Ishikawa (cell line): ENCODE results near the gene CPED1.

Experiments
- CEBPB ChIP-seq: IDR thresholded peaks from 2 replicates; pipeline ENCODE4 v1.6.1; 2012
- CREB1 ChIP-seq: IDR thresholded peaks from 2 replicates; pipeline ENCODE4 v1.6.1; 2012; ENCODE audit warnings: low read depth
- EGR1 ChIP-seq: IDR thresholded peaks from 2 replicates; pipeline ENCODE4 v1.6.1; 2012
- EP300 ChIP-seq: IDR thresholded peaks from 2 replicates; pipeline ENCODE4 v1.6.1; 2012; ENCODE audit warnings: borderline replicate concordance
- FOXM1 ChIP-seq: IDR thresholded peaks from 2 replicates; pipeline ENCODE4 v1.6.1; 2012; ENCODE audit warnings: low read depth, borderline replicate concordance
- NFIC ChIP-seq: IDR thresholded peaks from 2 replicates; pipeline ENCODE4 v1.6.1; 2012
- RAD21 ChIP-seq: IDR thresholded peaks from 2 replicates; pipeline ENCODE4 v1.6.1; 2012; ENCODE audit warnings: low read depth
- TAF1 ChIP-seq: IDR thresholded peaks from 2 replicates; pipeline ENCODE4 v1.6.1; 2012; ENCODE audit warnings: low read depth, mild to moderate bottlenecking
- TCF12 ChIP-seq: IDR thresholded peaks from 2 replicates; pipeline ENCODE4 v1.6.1; 2012; ENCODE audit warnings: low read depth
- TEAD4 ChIP-seq: IDR thresholded peaks from 2 replicates; pipeline ENCODE4 v1.6.1; 2012
- YY1 ChIP-seq: IDR thresholded peaks from 2 replicates; pipeline ENCODE4 v1.6.1; 2012; ENCODE audit warnings: low read depth
- ZBTB7A ChIP-seq: IDR thresholded peaks from 2 replicates; pipeline ENCODE4 v1.6.1; 2012; ENCODE audit warnings: low read depth
- TF ChIP-seq, protein P1 (sequence below): IDR thresholded peaks from 2 replicates; pipeline ENCODE4 v1.6.1; 2012; ENCODE audit warnings: low read depth, mild to moderate bottlenecking
- TF ChIP-seq, protein P2 (sequence below): IDR thresholded peaks from 2 replicates; pipeline ENCODE4 v1.6.1; 2012
- TF ChIP-seq, protein P3 (sequence below): IDR thresholded peaks from 2 replicates; pipeline ENCODE4 v1.6.1; 2012

Gene CPED1

DNA sequence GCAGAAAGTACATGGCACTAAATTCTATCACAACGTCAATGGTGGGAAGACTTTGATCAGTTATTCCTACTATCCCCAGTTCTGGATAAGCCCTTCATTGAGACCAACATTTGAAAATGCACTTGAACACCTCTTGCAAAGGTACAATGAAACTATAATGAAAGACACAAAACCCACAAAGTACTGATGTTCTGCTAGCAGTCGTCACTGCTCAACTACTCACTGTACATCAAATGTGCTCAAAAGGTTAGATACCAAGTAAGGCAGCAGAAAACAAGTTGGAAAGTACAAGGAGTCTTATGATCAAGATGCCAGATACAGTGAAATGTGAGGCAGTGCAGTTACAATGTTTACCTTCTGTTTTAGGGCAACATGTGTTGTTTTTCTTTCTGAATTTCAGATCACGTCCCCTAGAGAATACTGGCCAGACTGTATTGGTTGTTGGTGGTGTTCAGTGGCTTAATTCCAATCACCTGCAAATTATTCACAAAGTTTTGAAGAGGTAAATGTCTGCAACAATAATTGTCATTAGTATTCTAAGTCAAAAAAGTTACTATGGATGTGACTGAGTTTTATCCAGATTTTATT lies 277.9 kb downstream of the CPED1 start:
- TF ChIP-seq ZBTB7A (no peak), RAD21 (no peak), TCF12 (no peak), FOXM1 (no peak), NFIC (no peak), EP300 (no peak), TAF1 (no peak), EGR1 (no peak), CEBPB (no peak), CREB1 (no peak), YY1 (no peak)
- TF ChIP-seq, protein P1, sequence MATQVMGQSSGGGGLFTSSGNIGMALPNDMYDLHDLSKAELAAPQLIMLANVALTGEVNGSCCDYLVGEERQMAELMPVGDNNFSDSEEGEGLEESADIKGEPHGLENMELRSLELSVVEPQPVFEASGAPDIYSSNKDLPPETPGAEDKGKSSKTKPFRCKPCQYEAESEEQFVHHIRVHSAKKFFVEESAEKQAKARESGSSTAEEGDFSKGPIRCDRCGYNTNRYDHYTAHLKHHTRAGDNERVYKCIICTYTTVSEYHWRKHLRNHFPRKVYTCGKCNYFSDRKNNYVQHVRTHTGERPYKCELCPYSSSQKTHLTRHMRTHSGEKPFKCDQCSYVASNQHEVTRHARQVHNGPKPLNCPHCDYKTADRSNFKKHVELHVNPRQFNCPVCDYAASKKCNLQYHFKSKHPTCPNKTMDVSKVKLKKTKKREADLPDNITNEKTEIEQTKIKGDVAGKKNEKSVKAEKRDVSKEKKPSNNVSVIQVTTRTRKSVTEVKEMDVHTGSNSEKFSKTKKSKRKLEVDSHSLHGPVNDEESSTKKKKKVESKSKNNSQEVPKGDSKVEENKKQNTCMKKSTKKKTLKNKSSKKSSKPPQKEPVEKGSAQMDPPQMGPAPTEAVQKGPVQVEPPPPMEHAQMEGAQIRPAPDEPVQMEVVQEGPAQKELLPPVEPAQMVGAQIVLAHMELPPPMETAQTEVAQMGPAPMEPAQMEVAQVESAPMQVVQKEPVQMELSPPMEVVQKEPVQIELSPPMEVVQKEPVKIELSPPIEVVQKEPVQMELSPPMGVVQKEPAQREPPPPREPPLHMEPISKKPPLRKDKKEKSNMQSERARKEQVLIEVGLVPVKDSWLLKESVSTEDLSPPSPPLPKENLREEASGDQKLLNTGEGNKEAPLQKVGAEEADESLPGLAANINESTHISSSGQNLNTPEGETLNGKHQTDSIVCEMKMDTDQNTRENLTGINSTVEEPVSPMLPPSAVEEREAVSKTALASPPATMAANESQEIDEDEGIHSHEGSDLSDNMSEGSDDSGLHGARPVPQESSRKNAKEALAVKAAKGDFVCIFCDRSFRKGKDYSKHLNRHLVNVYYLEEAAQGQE = no peak
- TF ChIP-seq, protein P2, sequence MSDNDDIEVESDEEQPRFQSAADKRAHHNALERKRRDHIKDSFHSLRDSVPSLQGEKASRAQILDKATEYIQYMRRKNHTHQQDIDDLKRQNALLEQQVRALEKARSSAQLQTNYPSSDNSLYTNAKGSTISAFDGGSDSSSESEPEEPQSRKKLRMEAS = no peak

DNA sequence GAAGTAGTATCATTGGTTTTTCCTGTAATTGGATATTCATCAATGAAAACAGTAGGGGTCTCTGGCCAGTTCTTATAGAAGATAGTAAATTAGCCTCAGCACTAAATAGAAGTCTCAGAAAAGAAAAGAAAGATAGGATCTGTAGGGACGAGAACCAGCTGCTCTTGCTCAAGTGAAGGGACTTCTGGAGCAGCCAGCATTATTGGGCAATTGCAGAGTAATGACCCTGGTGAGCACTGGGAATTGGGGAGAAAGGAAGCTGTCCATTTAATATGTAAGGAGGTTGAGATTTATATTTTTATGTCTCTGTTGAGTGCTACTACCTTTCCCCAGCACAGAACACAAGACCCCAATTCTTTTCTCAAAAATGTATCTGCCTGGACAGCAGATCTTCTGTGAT lies 279.1 kb downstream of the CPED1 start:
- TF ChIP-seq, protein P1 = no peak
- TF ChIP-seq, protein P2 = no peak
- TF ChIP-seq FOXM1 (no peak), YY1 (no peak), RAD21 (no peak), EGR1 (no peak), CREB1 (no peak), ZBTB7A (no peak), EP300 (no peak), TCF12 (no peak), TEAD4 (no peak), TAF1 (no peak), NFIC (no peak), CEBPB (no peak)
- TF ChIP-seq, protein P3, sequence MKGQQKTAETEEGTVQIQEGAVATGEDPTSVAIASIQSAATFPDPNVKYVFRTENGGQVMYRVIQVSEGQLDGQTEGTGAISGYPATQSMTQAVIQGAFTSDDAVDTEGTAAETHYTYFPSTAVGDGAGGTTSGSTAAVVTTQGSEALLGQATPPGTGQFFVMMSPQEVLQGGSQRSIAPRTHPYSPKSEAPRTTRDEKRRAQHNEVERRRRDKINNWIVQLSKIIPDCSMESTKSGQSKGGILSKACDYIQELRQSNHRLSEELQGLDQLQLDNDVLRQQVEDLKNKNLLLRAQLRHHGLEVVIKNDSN = no peak

DNA sequence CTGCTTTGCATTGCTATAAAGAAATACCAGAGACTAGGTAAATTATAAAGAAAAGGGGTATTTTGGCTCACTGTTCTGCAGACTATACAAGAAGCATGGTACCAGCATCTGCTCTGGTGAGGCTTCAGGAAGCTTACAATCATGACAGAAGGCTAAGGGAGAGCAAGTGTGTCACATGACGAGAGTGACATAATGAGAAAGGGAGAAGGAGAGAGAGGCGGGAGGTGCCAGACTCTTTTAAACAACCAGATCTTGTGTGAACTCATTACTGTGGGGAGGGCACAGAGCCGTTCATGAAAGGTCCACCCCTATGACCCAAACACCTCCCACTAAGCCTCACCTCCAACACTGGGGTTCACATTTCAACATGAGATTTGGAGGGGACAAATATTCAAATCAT lies 281.3 kb downstream of the CPED1 start:
- TF ChIP-seq ZBTB7A = no peak
- TF ChIP-seq, protein P3 = 0 out of 2 replicates have a peak, but pooled peaks have one; percentile 6

DNA sequence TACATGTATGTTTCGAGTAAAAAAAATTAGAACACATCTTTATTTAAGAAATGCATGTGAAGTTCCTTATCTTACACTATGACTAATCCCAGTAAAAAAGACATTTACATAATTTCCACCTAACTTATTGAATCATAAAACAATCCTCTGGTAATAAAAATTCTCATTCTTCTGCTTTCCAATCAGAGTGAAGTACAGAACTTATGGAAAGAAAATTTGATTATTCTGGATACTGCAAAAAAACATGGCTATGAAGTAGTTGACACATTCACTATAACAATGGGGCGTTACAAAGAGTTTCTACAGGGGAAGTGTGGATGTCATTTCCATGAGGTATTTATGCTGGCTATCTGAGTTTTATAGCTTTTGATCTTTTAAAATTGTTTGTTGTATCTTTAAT lies 282.6 kb downstream of the CPED1 start:
- no peak for TF ChIP-seq TEAD4
- no peak for TF ChIP-seq NFIC
- TF ChIP-seq CEBPB = no peak
- TF ChIP-seq, protein P2 = no peak
- TF ChIP-seq RAD21 = no peak
- TF ChIP-seq, protein P3 = no peak
- TF ChIP-seq, protein P1 = no peak
- TF ChIP-seq ZBTB7A = no peak
- TF ChIP-seq FOXM1 = no peak
- no peak for TF ChIP-seq EP300
- no peak for TF ChIP-seq YY1
- TF ChIP-seq CREB1 = no peak
- TF ChIP-seq EGR1 = no peak
- TF ChIP-seq TCF12 = no peak
- no peak for TF ChIP-seq TAF1
